ENCODE measurements around the gene MON2.
A peak's percentile ranks its signal among the peaks of the same experiment; 100 is the strongest.
"Not testable (repeated sequence)": the region's sequence is repeated elsewhere in the genome, so short reads cannot be mapped to it uniquely, and the experiment has no call there.

The MON2 gene

DNA sequence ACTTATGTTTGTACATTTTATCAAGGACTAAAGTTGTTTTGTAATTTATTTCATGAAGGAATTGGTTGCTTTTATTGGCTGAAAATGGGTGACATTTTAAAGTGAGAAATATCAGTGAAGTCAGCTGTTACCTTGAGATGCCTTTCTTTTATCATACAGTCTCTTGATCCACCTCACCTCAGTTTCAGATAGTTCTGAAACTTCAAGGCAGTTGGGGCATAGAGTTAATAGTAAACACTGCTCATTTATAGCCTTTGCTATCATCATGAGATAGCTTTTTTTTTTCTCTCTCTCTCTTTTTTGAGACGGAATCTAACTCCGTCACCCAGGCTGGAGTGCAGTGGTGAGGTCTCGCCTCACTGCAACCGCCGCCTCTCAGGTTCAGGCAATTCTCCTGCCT, 76.7 kb downstream of the MON2 start:
- FAIRE-seq, result no peak
- DNase-seq (ENCODE audit: low spot score), result no peak

DNA sequence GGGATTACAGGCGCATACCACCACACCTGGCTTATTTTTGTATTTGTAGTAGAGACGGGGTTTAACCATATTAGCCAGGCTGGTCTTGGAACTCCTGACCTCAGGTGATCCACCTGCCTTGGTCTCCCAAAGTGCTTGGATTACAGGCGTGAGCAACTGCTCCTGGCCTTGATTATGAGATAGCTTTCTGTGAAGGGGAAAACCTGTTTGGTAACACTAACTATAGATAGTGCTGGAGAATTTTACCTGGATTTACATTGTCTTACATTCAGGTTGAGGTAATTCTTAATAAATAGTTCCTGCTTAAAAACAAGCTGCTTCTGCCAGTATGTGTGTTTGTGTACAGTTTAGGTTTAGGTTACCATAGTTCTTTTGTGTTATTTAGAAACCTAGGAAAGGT, 77.1 kb downstream of the MON2 start:
- no peak for FAIRE-seq
- DNase-seq (ENCODE audit: low spot score), result no peak

DNA sequence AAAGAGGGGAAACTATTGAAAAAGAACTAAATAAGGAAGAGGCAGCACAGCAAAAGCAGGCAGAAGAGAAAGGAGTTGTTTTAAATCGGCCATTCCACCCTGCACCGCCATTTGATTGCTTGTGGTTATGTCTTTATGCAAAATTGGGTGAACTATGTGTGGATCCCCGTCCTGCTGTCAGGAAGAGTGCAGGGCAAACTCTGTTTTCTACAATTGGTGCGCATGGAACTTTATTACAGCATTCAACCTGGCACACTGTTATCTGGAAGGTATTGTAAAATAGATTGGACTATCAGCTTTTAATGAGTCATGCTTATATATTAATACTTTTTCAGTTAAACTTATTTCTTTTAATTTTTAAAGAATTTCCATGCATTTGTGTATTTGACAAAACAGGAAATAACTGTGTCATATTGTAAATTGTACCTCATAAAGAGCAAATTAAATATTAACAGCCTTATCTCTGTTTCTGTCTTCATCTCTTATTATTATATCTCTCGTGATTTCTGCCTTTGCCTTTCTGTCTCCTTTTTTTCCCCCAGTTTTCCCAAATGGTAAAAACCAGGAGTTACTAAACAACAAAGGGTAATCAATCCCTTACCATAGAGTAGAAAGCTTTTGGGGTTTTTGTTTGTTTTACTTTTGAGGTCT, 86.4 kb downstream of the MON2 start:
- FAIRE-seq, result no peak
- no peak for DNase-seq (ENCODE audit: low spot score)

DNA sequence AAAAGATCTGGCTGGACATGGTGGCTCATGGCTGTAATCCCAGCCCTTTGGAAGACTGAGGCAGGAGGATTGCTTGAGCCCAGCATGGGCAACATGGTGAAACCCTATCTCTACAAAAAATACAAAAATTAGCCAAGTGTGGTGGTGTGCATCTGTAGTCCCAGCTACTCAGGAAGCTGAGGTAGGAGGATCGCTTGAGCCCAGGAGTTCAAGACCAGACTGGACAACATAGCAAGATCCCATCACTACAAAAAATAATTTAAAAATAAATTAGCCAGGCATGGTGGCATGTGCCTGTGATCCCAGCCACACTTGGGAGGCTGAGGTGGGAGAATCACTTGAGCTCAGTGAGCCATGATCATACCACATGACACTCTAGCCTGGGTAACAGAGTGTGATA, 92.7 kb downstream of the MON2 start:
- not testable (repeated sequence) for FAIRE-seq; DNase-seq (ENCODE audit: low spot score)

DNA sequence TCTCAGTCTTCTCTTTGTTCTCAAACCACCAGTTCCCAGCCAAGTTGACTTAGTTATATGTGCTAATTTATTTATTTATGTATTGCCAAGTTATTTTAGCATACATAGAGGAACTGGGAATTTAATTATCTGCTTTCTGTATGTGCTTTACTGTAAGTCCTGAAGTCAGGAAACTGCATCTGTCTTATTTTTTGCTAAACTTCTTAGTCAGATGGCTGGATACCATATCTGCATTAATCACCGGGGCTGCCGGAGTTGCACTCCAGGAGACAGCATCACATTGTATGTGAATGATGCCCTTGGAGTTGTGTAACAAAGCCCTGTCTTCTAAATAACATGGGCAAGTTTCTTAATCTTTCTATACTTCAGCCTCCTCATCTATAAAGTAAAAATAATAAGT, 96.2 kb downstream of the MON2 start:
- FAIRE-seq, result no peak
- no peak for DNase-seq (ENCODE audit: low spot score)

DNA sequence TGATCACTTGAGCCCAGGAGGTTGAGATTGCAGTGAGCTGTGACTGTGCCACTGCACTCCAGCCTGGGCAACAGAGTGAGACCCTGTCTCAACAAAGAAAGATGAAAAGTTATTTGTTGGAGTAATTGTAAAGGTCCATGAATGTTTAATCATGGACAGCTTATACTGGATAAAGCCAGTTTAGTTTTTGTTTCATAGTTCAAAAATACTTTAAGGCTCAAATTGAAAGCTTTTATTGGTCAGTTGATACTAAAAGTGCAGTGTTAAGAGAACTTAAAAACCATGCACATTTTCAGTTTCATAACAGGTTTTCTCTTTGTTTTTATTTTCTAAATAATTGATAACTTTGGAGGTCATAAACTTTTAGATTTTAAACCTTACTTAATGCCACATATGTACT, 108.4 kb downstream of the MON2 start:
- FAIRE-seq, result no peak

DNA sequence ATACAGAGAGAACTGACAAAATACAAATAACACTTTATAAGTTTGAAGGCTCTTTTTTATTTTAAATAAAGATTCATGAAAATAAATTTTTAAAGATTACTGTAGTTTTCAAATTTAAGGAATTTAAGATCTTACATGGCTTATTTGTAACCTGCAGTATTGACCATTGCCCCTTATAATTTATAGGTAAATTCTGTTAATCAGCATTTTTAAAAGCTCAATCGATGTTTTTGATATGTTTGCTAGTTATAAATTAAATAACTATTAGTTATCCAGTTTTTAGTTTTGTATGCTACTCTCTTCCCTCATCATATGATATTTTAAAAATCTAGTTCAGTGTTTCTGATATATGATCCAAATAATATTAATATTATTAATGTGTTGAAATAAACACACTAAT, 109.9 kb downstream of the MON2 start:
- FAIRE-seq (no peak), DNase-seq (ENCODE audit: low spot score) (no peak)

More for the DNA sequence above, 108.4 kb downstream of the MON2 start:
- DNase-seq (ENCODE audit: low spot score), result no peak

DNA sequence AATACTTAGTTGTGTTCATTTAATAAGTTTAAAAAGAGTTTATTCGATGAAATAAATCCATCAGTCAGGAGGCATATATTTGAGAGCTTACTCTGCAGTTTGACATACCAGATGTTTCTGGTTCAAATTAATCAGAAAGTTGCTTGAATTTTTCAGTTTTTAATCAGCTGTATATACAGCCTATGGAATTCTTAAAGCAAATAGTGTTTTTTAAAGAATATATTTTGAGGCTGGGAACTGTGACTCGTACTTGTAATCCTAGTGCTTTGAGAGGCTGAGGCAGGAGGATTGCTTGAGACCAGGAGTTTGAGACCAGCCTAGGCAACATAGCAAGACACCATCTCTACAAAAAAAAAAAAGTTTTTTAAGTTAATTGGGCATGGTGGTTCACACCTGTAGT, 112.1 kb downstream of the MON2 start:
- DNase-seq (ENCODE audit: low spot score), result no peak
- FAIRE-seq, result no peak

DNA sequence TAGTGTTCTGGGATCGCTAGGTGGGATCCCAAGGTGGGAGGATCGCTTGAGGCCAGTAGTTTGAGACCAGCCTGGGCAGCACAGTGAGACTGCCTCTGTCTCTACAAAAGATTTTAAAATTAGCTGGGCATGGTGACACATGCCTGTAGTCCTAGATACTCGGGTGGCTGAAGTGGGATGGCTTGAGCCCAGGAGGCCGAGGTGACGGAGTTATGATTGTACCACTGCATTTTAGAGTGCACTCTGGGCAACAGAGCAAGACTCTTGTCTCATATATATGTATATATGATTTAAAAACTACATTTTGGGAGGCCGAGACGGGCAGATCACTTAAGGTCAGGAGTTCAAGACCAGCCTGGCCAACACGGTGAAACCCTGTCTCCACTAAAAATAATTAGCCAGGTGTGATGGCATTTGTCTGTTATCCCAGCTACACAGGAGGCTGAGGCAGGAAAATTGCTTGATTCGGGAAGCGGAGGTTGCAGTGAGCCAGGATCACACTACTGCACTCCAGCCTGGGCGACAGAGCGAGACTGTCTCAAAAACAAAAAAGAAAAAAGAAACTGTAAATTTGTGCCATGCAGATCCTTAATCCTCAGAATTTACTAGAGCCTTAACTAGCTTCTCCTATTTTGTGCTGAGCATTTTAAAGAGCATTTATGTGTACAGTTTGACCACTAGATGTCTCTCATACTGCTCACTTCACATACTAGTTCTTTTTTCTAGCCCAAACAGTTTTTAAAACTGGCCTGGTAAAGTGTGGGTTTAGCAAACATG, 114.8 kb downstream of the MON2 start:
- FAIRE-seq, result no peak
- DNase-seq (ENCODE audit: low spot score), result peak; percentile 34

DNA sequence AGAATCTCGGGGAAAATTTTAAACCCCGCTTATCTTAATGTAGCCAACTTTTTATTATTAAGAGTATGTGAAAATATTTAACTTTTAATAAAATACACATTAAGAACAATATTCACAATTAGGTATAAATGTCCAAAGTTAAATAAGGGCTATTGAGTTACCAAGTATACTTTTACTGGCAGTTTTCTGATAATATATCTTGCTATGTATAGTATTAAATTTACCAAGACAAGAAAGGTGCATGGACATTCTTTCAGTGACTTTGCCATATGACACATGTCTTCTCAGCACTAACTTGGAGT, 115.4 kb downstream of the MON2 start:
- DNase-seq (ENCODE audit: low spot score), result no peak
- no peak for FAIRE-seq

DNA sequence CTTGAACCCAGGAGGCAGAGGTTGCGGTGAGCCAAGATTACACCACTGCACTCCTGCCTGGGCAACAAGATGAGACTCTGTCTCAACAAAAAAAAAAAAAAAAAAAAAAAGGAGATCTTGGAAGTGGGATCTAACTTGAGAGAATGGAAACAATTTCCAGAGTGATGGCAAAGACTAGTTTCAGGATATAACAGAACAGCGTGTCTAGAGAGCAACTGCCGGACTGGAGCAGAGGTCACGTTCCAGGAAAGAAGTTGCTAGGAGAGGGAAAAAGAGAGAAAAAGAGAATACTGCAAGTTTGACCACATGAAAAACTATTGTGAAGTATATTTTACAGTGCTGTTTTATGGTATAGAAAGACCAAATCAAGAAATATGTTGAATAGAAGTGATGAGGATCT, 118.0 kb downstream of the MON2 start:
- DNase-seq (ENCODE audit: low spot score) (no peak), FAIRE-seq (no peak)

DNA sequence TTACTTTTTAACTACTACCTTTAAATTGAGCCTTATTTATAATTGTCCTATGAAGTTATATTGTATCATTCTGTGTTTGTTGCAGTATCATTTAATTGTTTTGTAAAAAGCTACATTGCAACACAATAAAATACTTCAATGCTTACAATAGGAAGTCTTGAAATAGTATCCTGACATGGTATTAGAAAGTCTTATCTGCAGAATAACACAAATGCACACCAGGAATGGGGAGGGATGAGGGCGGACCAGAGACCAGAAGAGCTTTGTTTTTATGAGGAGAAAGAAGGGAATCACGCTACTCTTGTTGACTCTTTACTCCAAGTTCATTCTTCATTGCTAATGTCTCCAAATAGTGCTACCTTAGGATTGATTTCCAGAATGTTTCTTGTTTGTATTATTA, 120.2 kb downstream of the MON2 start:
- no peak for FAIRE-seq
- no peak for DNase-seq (ENCODE audit: low spot score)

DNA sequence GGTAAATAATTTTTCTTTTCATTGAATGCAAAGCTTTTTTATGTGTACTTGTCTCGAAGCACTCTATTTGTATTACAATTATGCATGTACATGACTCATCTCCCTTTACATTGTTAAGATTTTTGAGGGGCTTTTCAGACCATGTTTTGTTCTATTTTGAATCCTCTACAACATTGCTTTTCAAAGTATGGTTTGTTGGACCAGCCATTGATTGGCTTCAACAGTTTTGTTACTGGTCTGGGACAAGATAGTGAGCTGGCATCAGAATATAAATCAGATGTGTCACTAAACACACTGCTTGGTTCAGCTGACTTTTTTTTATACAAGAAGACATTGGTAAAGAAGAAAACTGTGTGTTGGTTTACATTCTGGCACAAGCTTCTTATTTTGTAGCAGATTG, 122.3 kb downstream of the MON2 start:
- FAIRE-seq (no peak), DNase-seq (ENCODE audit: low spot score) (no peak)

DNA sequence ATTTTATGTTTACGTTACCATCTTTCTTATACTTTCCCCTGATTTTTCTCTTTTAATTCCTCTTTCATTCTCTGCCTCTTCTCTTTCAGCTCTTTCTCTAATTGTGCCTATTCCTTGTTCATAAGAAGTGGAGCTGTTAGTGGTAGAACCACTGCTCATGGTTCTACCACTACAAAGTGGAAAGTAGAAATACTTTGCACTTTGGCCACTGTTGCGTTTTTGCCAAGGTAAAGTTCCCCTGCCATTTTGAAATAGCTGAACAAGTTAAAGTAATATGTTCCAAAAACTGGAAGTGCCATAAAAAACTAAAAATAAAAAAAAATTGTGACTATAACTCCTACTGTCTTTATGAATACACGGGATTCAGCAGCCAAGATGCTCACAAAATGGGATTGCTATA, 130.6 kb downstream of the MON2 start:
- DNase-seq (ENCODE audit: low spot score), result no peak
- no peak for FAIRE-seq

DNA sequence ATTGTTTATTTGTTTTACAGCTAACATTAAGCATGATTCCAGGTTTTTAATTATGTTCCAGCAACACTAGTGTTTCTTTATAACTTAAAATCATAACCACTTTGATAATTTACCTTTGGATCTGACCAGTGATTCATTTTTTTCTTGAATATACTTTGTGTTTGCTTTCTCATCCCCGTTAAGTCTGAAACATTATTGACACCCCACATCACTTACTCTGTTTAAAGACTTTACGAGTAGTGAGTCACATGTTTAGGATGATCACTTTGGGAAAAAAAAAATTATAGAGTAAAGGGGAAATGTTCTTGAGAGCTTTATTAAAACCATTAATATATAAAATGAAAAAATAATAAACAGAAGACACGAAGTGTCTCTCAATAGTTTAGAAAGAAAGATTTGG, 132.2 kb downstream of the MON2 start:
- FAIRE-seq (no peak), DNase-seq (ENCODE audit: low spot score) (no peak)

DNA sequence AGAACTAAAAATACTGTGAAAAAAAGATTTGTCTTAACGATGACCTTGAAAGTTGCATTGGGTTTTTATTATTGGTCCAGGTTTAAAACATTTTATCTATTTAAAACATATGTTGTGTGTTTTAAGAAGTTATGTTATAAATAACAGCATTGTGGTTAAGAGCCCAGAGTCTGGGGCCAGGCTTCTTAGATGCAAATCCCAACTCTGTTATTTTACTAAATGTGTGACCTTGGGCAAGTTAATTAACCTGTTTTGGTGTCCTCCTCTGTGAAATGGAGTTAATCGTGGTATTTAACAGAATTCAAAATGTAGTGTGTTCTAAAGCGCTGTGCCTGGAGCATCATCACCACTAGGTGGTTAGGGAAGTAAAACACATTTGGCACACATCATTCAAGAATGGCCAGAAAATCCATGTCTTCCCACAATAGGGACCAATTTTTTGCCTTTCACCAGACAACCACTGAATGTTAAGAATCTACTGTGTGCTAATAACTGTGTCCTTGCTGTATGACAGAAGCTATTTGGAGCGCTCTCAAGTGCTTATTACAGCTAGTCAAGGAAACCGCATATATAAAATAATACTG, 133.3 kb downstream of the MON2 start:
- DNase-seq (ENCODE audit: low spot score) (no peak), FAIRE-seq (no peak)

DNA sequence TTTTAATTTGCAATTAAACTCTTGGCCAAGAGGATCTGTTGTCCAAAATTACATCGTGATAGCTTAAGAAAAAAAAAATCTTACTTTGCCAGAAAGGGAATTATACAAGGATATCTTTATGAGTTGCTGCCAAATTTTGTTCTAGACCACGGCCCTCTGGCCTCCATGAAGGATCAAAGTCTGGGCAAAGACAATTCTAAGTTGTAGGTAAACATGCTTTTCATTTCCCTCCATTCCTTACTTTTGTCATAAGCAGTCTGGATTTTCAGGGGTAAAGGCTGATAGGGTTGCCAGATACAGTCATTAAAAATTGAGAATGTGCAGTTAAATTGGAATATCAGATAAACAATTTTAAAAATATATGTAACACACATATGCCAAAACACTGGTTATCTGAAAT, 135.1 kb downstream of the MON2 start:
- DNase-seq (ENCODE audit: low spot score), result no peak
- FAIRE-seq, result no peak

DNA sequence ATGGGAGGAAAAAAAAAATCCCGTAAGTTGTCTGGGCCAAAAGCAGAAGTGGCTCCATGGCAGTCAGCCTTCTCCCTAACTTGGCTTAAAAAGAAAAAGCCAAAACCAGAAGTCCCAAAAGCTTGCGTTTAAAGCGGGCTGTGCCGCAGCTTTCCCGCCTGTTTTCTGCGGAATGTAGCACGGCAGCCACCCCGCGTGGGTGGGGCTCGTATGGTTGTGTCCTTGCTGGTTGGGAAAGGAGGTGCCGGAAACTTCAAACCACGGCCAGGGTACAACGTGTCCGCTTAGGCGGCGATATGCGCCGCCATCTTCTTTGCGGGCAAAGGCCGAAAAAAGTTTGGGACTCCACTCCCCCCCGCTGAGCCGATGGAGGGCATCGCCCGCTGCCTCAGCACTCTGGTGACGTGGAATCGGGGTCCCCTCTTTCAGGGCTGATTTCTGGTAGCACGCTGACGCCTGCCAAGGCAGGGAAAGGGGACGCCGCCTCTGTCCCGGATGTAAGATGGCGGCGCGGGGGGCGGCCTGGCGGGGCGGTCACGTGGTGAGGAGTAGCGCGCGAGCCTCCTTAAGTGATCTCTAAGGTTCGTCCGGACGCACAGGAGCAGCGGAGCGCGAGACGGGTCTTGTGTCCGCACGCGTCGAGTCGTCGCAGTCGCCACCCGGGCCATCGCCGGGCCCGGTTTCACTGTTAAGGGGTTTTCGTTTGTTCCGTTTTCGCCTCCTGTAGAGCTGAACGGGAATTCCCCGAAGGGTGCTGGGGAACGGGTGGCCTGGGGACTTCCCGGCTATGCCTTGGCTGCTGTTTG, 135.8 kb downstream of the MON2 start:
- no peak for FAIRE-seq
- DNase-seq (ENCODE audit: low spot score), result peak; percentile 82

DNA sequence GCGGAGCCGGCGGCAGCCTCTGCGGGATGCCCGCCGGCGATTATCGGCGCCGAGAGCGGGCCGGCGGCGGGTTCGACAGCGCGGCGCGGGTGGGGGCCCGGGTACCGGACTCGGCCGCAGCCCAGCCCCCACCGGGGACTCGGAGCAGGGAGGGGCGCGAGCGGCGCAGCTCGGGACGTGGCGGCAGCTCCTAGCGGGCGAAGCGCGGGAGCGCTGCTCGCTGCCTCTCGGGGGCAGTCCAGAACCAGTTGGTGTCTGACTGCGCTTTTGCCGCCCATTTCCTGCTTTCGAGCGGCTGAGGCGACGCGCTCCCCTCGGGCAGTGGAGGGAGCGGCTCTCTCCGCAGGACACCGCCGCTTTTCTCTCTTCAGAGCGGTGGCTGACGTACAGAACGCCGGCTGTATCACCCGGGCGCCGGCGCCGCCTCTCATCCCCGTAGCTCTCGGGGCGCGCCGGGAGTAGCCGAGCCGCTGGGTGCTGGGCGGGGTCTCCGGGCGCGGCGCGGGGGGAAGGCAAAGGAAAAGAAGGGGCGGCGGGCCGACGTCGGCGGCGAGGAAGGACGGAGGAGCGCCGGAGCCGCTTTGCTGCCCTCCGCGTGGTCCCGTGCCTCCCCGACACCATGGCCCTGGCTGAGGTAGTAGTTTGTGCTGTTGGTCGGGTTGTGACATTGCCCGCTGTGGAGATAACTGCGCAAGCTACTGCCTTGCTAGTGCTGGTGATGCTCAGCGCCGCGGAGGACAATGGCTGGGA, 136.6 kb downstream of the MON2 start:
- DNase-seq (ENCODE audit: low spot score), result peak; percentile 90
- no peak for FAIRE-seq

DNA sequence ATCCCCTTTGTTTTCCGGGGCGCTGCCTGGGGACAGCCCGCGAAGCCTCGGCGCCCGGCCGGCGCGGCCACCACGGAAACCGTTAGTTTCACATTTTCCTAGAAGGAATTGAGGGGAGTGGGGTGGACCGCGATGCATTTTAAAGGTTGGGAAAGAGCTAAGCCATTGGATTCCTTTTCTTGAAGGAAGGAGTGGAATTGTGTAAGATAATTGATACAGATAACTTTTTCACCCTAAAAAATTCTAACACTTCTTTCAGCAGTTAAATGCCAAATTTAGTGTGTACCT, 137.1 kb downstream of the MON2 start:
- FAIRE-seq (no peak), DNase-seq (ENCODE audit: low spot score) (no peak)

DNA sequence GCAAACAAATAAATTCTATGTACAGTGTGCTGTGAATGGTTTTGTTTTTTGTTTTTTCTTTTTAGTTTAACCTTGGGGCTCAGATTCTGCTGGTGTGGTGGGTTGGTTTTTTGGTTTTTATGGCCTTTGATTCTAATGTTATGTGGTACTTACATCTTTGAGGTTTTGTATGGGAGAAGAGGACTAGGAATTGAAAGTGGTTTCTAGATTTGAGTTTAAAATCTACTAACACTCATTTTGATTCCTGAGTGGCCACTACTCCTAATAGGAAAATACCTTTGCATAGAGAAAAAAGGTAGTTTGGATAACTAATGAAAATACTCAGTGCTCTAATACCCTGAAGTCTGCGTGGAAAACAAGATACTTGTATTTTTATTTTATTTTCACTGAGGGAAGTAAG, 137.7 kb downstream of the MON2 start:
- no peak for FAIRE-seq
- DNase-seq (ENCODE audit: low spot score), result no peak

DNA sequence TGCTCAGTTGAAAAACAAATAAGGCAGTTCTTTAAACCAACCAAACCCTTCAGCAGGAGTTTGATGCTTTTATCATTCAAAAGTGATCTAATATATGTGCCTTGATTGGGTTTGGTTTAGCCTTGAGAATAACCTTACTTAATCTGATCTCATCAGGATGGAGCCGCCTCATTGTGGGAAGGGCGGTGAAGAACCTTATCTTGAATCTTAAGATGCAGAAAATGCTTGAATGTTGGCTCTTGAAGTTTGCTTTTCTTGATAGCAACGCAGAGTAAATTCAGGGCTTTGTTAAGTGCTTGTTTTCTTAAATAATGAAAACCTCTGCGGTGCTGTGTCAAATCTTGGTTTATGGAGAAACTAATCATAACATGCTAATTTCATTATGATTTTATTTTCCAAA, 138.2 kb downstream of the MON2 start:
- FAIRE-seq, result no peak
- no peak for DNase-seq (ENCODE audit: low spot score)

Measured in urothelium cell line (cell line).